Measurements from ENCODE around the gene GALNT18. TPM values are rescaled to one million over a fixed set of nuclear protein-coding genes. Genes with fewer than 3 reads are reported as not detected.

GALNT18 gene
- total RNA-seq = 22.9 TPM
- long read RNA-seq, transcript GALNT18-201 (11 exons, 2,504 nt) = major isoform, 83 of 93 reads
- long read RNA-seq, partial matches to known transcripts = 2 of 93 reads
- long read RNA-seq, other reads (novel, unspliced or antisense) = 8 of 93 reads

DNA sequence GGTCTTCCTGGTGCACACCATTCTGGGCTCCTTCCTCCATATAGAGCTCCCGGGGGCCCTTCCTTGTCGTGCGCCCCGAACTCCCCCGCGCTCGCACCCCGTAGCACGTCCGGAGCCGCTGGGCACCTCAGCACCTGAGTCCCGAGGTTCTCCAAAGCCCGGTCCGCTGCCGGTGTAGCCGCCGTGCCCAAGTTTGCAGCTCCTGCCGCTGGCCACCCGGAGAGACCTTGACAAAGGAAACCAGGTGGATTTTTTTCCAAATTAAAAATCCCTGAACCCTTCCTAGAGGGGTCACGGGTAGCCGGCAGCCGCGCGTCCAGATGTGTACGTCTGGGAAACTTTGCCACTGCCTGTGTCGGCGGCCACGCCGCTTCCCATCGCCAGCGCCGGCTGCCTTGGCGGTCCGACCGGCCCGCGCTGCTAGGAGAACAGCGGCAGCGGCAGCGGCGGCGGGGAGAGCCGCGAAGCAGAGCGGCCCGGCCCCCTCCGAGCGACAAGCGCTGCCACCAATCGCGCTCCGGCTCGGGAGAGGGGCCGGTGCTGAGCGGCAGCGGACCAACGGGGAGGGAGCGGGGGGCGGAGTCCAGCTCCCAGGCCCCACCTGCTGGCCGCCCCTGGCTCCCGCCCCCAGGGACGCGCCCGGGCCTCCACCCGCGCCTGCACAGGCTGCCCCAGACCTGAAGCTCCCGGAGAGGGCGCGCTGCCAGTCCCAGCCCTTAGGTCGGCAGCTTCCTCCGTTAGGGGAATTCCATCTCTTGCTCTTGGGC is at the start of gene GALNT18:
Gene GALNT18 (minus strand): TSS at position 433 of the 767 bp plus-strand sequence.
- peak; percentile 93 for DNase-seq (ENCODE audit: missing footprints)
- intact Hi-C loops (cut with DNase I) = loop anchor here (1.0 to 5.0 kb wide), 5 partner anchors 38 to 584 kb away; no protein-coding TSS in a partner anchor
- ATAC-seq = peak; percentile 98

DNA sequence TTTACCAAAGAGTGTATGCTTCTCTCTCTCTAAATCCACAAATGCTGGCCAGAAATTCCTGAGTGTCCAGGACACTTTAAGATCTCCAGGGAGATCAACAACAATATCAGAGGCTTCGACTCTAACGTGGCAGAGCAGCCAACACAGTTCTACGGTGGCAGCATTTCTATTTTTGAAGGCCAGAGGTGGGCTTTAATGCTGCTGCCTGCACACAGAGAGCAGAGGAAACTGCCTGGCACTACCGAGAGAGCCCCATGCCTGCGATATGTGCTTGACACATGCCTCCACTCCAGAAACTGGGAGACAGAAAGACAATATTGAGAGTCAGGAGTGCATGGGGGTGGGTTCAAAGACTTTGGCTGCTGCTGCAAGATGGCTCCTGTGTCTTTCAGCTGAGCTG is 48.8 kb upstream of the GALNT18 start:
- intact Hi-C loops (cut with DNase I) = no loop called here
- DNase-seq (ENCODE audit: missing footprints) = no peak
- ATAC-seq = no peak

DNA sequence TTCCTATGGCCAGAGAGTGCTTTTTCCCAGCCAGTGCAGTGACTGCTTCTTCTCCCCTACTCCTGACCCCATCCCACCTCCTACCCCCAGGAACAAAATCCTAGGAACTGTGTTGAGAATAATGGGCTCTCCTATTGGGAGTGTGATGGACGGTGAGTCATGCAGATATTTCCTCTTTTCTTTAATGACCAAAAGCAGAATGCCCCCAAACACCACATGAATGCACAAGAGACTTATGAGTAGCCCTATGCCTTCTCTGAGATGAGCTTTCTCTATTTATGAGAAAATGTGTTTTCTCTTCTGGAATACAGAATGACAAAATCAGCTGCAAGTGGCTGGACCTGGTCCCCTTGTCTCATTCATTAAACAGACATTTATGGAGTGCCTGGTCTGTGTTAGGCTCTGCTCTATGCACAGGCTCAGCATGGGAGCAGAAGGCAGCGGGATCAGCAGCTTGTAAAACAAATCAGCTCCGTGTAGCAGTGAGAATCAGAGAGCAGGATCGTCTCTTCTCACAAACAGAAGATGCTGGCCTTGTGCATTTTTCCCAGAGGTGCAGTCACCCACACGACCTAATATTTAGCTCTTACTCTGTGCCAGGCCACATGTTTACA is 47.5 kb upstream of the GALNT18 start:
- no peak for DNase-seq (ENCODE audit: missing footprints)
- no peak for ATAC-seq
- intact Hi-C loops (cut with DNase I) = no loop called here

DNA sequence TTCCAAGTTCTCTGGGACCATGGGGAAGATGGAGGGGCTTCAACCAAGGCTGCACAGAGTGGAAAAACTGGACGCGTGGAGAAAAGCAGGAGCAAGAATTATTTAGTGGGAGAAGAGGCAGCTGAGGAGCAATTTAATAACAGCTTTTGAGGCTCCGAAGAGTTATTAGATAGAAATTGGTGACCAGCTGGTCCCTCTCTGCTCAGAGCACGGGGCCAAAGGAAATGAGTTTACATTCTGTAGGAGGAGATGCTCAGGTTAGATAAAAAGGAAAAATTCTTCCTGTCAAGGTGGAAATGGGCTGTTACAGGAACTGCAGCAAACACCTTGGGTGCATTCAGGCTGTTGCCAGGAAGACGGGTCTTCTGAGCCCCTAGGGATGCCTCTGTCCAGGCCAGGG is 47.0 kb upstream of the GALNT18 start:
- no peak for ATAC-seq
- intact Hi-C loops (cut with DNase I) = no loop called here
- DNase-seq (ENCODE audit: missing footprints) = no peak

DNA sequence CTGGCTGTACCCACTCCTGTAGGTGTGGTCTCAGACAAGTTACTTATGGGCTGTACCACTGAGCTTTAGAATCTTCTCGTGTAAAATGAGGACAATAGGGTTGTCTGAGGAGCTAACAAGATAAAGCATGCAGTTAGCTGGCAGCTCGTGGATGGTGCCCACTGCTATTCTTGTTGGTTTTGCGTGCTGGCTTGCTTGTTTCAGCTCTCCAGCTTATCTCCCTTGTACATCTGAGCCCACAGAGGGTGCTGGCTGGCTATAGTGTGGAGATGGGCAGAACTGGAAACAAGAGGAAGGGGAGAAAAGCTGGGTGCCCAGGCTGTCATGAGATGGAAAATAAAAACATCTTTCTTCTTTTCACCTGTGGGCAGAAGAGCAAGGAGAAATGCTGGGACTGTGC is 46.5 kb upstream of the GALNT18 start:
- ATAC-seq = no peak
- DNase-seq (ENCODE audit: missing footprints) = no peak
- intact Hi-C loops (cut with DNase I) = no loop called here

DNA sequence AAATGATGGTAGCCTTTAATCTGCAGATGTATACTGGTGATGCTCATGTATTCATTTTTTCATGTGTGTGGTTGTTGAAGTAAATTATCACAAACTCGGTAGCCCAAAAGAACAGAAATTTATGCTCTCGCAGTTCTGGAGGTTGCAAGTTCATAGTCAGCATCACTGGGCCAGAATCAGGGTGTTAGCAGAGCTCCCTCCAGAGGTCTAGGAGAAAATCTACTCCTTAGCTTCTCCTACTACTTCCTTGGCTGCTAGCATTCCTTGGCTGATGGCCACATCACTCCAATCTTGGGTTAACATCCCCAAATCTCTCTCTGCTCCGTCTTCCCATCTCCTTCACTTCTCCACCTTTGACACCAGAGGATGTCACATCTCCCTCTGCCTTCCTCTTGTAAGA is 45.3 kb upstream of the GALNT18 start:
- intact Hi-C loops (cut with DNase I) = no loop called here
- ATAC-seq (no peak), DNase-seq (ENCODE audit: missing footprints) (no peak)

DNA sequence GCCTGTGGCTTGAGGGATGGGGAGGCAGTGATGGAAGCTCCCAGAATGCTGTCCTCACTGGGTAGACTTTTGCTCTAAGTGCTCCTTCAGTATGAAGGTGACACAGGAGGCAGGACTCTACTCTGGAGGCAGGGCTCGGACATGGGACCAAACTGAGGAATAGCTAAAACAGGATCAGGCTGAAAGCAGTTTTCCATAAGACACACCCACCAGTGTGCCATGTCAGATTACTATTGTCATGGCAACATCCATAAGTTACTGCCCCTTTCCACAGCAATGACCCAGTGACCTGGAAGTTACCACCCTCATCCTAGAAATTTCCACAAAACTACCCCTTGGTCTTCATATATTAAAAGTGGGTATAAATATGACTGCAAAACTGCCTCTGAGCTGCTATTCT is 43.6 kb upstream of the GALNT18 start:
- no peak for DNase-seq (ENCODE audit: missing footprints)
- ATAC-seq = no peak
- intact Hi-C loops (cut with DNase I) = no loop called here

DNA sequence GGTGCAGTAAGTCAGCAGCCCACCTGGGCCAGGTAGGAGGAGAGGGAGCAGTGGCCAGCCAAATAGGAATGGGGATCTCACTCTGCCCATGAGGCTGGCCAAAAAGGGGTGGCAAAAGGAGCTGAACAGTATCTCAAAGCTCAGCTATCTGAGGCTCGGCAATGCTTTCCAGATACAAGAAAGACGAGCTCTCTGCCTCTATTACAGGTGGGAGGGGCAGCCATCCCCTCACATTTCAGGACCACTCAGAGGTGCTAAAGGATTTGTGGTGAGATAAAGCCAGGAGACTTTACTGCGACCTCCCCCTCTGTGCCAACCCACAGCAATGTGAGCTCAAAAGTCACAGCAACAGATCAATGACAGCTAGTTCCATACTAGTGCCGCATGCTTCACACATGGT is 42.1 kb upstream of the GALNT18 start:
- no peak for ATAC-seq
- no peak for DNase-seq (ENCODE audit: missing footprints)
- intact Hi-C loops (cut with DNase I) = no loop called here

DNA sequence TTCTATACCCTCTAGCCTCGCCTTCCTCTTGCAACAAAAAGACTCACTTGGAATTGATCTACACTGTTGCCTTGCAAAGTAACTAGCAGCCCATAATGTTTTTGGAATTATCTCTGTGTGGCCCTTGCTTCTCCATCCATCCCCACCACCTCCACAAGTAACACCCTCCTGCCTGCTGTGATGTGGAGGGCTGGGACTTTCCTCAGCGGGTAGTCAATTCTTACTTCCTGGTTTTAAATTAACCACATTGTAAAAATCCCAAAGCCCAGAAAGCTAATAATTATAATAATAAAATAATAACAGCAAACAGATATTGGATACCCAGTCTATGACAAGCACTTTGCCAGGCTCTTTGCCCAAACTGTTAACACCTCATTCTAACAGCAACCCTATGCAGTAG is 40.8 kb upstream of the GALNT18 start:
- DNase-seq (ENCODE audit: missing footprints) (no peak), ATAC-seq (no peak)
- intact Hi-C loops (cut with DNase I) = no loop called here

DNA sequence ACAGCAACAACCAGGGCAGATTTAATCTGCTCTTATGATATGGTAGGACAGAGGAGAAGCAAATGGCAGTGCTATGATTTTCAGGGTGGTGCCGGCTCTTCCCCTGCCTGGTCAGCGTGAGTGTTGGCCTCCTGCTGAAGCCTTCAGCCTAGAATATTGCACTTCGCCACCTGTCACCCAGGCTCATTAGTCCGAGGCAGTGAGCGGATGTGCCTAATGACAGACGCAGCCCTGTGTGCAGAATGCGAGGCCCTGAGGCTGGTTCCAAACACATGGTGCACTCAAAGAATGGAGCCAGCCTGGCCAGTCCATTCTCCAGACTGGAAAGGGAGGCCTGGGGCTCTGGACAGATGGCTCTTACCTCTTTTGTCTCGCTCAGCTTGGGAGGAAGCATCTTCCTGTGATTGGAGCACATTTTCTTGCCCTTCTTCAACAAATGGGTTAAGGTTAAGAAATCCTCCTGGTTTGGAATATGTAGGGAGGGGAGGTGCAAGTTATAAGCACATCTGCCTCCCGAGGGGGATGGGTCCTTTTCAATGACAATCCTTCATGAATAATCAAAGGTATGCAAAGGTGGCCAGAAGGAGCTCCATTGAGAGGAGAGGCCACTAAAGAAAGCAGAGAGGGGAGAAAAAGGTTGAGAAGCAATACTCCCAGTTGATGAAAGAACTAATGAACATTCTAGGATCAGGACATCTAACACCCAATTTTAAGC is 39.7 kb upstream of the GALNT18 start:
- DNase-seq (ENCODE audit: missing footprints) (no peak), ATAC-seq (no peak)
- intact Hi-C loops (cut with DNase I) = no loop called here

DNA sequence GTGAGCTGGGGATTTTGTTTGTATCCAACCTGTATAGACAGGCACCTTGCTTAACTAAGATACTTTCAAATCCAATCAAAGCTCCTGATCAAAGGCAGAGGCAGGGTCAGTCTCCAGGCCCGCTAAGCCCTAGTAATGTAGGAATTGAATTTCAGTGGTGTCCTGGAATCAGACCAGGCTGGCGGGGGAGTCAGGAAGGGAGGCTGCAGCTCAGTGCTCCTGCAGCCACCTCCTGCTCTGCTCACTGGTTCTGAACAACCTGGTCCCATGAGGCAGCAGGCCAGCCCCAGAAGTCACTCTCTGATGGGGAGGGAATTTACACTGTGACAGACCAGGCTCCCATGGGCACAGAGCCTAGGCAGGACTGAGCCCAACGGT is 38.5 kb upstream of the GALNT18 start:
- DNase-seq (ENCODE audit: missing footprints) = no peak
- intact Hi-C loops (cut with DNase I) = no loop called here
- no peak for ATAC-seq

DNA sequence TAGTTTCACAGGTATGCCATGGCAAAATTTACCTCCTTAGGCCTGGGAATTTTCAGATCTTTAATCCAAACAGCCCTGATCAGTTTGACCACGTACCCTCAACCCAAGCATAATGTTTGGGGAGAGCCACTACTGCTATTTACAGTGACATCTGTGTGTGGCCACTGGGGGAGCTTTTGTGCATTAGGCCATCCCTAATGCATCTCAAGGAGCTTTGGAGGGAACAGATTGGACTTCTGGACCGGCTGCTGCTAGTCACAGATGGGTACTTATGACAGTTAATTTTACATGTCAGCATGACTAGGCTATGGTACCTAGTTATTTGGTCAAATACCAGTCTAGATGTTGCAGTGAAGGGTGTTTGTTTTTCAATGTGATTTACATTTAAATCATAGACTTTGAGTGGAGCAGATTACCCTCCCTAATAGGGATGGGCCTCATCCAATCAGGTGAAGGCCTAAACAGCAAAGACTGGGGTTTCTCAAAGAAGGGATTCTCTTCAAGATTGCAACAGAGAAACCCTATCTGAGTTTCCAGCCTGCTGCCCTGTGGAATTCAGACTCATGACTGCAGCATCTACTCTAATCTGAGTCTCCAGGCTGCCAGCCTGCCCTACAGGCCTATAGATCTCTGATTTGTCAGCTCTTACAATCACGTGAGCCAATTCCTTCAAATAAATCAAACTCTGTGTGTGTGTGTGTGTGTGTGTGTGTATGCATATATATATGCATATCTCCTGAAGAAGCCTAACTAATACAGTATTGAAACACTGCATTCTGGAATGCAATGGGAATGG is 38.0 kb upstream of the GALNT18 start:
- intact Hi-C loops (cut with DNase I) = no loop called here
- DNase-seq (ENCODE audit: missing footprints) = no peak
- no peak for ATAC-seq

DNA sequence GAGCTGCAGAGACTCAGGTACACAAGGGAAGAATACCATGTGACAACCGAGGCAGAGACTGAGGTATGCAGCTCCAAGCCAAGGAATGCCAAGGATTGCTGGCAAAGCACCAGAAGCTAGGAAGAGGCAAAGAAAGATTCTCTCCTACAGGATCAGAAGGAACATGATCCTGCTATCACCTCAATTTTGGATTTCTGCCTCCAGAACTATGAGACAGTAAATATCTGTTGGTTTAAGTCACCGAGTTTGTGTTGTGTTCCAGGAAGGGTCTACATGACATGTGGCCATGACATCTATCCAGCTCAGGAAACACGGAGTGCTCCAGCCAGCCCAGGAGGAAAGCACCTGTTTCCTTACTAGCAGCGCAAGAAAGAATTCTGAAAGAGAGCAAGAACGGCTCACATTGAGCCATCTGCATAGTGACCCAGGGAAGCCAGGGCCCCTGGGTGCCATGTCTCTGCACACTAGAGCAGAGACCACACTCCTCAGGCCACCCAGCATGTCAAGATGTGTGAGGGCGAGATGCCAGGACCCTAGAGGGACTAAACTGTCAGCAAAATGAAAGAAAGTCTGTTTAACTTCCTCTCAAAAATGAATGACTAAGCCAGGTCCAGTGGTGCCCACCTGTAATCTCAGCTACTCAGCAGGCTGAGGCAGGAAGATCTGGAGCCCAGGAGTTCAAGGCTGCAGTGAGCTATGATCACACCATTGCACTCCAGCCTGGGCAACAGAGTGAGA is 35.6 kb upstream of the GALNT18 start:
- intact Hi-C loops (cut with DNase I) = no loop called here
- ATAC-seq = no peak

DNA sequence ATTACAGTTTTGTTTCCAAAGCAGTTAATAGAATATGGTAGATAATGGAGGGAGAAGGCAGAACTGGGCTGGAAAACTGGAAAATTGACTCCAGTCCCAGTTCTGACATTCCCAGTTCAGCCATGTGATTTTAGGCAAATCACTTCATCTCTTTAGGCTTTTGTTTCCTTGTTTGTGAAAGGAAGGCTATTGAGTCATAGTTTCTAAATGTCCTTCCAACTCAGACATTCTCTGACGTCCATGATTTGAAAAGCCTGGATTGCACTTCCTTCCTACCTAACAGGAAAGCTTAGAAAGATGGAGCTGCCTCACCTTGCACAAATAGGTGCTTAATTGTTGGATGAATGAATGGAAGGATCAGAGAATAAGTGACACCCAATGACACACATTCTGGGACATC is 19.8 kb upstream of the GALNT18 start:
- ATAC-seq (no peak), DNase-seq (ENCODE audit: missing footprints) (no peak)
- intact Hi-C loops (cut with DNase I) = no loop called here

More for the DNA sequence above, 35.6 kb upstream of the GALNT18 start:
- DNase-seq (ENCODE audit: missing footprints) = no peak

DNA sequence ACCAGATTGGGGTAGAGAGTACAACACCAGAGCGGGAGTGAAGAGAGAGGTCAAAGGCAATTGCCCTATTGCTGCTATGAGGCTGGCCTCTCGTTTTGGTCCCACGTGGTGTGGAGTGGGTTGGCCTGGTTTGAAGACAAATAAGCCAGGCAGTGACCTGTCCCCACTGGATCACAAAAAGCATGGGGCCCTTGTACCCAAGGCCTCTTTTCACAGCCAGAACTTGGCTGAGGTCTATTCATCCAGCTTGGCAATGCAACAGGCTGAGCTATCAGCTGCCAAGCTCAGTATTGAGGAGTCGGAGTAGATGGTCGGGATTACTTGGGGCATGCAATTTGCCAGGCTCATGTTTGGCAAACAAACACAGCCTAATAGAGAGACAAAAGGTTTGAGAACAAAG is 19.2 kb upstream of the GALNT18 start:
- no peak for DNase-seq (ENCODE audit: missing footprints)
- no peak for ATAC-seq
- intact Hi-C loops (cut with DNase I) = no loop called here

DNA sequence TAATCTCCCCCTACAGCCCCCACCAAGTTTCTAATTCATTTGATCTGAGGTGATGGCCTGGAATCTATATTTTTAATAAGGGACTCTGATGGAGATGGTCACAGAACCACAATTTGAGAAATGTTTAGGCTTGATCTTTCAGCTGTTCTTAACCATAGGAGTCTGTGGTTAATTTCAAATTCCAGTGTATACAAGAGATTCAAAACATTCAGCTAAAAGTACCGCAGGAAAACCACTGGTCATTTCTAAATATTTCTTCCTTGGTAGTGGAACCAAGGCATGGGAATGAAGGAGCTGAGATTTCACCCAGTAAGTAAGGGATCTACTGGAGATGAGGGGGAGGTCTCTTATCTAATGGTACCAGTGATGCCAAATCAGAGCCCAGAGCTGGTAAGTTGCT is 18.3 kb upstream of the GALNT18 start:
- no peak for ATAC-seq
- no peak for DNase-seq (ENCODE audit: missing footprints)
- intact Hi-C loops (cut with DNase I) = no loop called here

DNA sequence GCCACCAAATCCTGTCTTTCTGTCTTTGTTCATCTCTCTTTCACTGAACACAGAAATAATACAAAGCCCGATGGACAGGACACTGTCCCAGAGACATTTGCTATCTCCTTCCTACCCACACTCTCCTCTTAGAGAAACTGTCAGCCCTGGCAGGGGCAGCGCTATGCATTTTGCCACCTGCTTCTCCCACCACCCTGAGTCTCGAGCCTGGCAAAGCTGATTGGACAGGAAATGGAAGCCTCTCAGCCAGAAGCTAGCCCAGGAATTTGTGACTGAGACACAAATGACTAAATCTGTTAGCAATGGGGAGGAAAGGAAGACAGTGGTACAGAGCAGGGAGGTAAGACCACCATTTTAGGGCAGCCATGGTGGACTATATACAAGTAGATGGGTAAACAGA is 14.9 kb upstream of the GALNT18 start:
- intact Hi-C loops (cut with DNase I) = no loop called here
- no peak for ATAC-seq
- no peak for DNase-seq (ENCODE audit: missing footprints)

DNA sequence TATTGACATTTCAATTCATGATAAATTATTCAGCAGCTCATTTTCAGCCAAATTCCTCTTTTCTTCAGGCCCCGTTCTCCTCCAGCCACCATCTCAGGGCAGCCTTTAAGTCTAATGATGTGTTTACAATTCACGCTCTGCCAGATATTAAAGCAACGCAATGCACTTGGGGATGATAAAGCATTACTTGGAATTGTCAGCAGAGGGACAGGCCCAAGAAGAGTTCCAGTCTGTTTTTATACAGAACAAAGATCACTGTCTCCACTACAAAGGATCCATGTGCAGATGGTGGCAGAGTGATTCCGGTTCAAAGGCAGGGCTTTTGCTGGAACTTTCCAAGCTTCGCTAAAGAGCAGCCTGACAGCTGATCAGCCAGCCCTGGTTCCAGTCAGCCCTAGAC is 13.6 kb upstream of the GALNT18 start:
- ATAC-seq (no peak), DNase-seq (ENCODE audit: missing footprints) (no peak)
- intact Hi-C loops (cut with DNase I) = no loop called here

DNA sequence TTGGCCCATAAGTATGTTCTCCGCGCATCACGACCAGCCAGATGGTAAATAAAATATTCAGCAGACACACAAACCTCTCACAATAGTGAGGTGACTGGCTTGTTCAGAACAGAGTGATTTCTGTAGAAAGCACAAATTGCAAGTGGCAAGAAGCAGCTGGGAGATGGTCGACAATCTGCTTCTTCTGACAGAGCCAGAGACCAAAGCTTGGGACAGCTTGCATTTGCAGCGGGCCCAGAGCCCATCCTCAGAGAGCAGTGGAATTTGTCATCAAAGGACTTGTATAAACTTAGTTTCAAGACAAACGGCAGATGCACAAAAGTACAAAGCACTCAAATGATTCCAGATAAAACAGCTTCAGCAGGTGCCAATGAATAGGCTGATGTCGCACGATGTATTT is 7.6 kb upstream of the GALNT18 start:
- ATAC-seq = no peak
- intact Hi-C loops (cut with DNase I) = no loop called here
- DNase-seq (ENCODE audit: missing footprints) = no peak

All from Right ventricle myocardium inferior (tissue), 1 donor.